MCF 10A (cell line): Measurements from ENCODE around the gene MAGEA4. TPM values are rescaled to one million over a fixed set of nuclear protein-coding genes. Genes with fewer than 3 reads are reported as not detected.

Source experiments
- BruUV-seq: library from RNA; stranded (reverse); fragments of 400-500 nt; replicated peaks from 2 replicates; lab custom pipeline; 2021; lab: Mats Ljungman, UMichigan
- CTCF ChIA-PET: fragments of 300-600 bp; sonication (Branson Sonifier 250); formaldehyde crosslinking; extraction: SDS; loops from one replicate; lab custom pipeline; 2021; ENCODE audit warnings: antibody characterized with exemption, inconsistent platforms; lab: Yijun Ruan, JAX
- POLR2A ChIA-PET: fragments of 300-600, 350-650 bp; sonication (Branson Sonifier 250); formaldehyde crosslinking; extraction: SDS; loops from one replicate; lab custom pipeline; 2020; ENCODE audit warnings: antibody characterized with exemption, inconsistent platforms; lab: Yijun Ruan, JAX
- DNase-seq: peaks from one replicate; pipeline ENCODE4 v3.0.0-alpha.2; 2018; ENCODE audit not compliant: unreplicated experiment
- H3K27ac Mint-ChIP-seq: one replicate; pipeline ENCODE4 v1.8.0; 2022; ENCODE audit warnings: mild to moderate bottlenecking, low read depth, mixed read lengths; ENCODE audit not compliant: unreplicated experiment
- H3K27me3 Mint-ChIP-seq: one replicate; pipeline ENCODE4 v1.8.0; 2022; ENCODE audit warnings: mixed read lengths; ENCODE audit not compliant: insufficient read depth, unreplicated experiment
- H3K36me3 Mint-ChIP-seq: one replicate; pipeline ENCODE4 v1.8.0; 2022; ENCODE audit warnings: mild to moderate bottlenecking, moderate library complexity, mixed read lengths; ENCODE audit not compliant: insufficient read depth, unreplicated experiment
- H3K4me1 Mint-ChIP-seq: one replicate; pipeline ENCODE4 v1.8.0; 2022; ENCODE audit warnings: mixed read lengths; ENCODE audit not compliant: insufficient read depth, unreplicated experiment
- H3K4me3 Mint-ChIP-seq: one replicate; pipeline ENCODE4 v1.8.0; 2022; ENCODE audit warnings: mild to moderate bottlenecking, moderate library complexity, mixed read lengths; ENCODE audit not compliant: unreplicated experiment
- H3K9me3 Mint-ChIP-seq: one replicate; pipeline ENCODE4 v1.8.0; 2022; ENCODE audit warnings: mixed read lengths; ENCODE audit not compliant: unreplicated experiment
- intact Hi-C: fragments of 100-400 bp; cut with micrococcal nuclease; formaldehyde crosslinking; loops from 2 replicates; pipeline ENCODE4 v1.14.1; 2022
- total RNA-seq: library from RNA; stranded (reverse); gene quantifications from 2 replicates; pipeline ENCODE4 v1.2.3, GENCODE V29; 2022
- TF ChIP-seq, protein P1 (sequence below): fragments of 200-600 bp; IDR thresholded peaks from one replicate; pipeline ENCODE4 v1.8.0; 2022; ENCODE audit warnings: antibody characterized with exemption, mild to moderate bottlenecking; ENCODE audit not compliant: unreplicated experiment

MAGEA4 gene
- total RNA-seq, 1 experiment from 2014 or later = not detected

DNA sequence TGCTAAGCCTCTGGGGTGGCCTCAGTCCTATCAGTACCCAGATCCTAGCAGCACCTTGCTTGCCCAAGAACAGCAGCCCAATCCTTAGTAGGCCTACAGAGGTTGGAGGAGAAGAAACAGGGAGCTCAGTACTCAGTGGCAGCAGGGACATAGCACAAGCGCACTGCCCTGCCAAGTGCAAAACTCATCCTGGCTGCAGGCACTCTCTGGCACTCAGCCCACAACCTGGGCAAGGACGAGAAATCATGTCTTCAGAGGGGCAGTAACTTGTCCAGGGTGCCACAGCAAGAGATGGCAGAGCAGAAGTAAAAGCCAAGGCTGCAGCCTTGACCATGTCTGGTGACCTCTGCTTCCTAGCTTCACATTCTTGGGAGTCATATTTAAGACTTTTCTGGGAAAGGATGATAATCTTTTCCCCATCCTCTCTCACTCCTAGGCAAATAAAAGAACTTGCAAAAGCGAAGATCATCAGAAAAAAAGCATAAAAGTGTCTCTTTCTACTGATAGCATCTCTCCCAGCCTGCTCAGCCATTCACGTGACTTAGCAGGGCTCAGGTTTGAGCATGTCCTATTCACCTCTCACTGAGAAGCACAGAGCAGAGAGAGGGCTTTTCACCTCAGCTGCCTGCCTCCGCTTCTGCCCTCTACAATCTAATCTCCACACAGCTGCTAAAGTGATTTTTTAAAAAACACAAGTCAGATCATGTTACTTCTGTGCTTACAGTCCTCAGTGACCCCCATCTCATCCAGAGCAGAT lies 37.2 kb upstream of the MAGEA4 start:
- Mint-ChIP-seq H3K27ac (no peak overlapping the region), H3K9me3 (peaks cover 36% of the 10 kb centered on the region), H3K27me3 (no peaks in the 10 kb centered on the region), H3K4me1 (peaks cover 14% of the 10 kb centered on the region), H3K36me3 (no peaks in the 10 kb centered on the region), H3K4me3 (no peak overlapping the region)
- TF ChIP-seq, protein P1, sequence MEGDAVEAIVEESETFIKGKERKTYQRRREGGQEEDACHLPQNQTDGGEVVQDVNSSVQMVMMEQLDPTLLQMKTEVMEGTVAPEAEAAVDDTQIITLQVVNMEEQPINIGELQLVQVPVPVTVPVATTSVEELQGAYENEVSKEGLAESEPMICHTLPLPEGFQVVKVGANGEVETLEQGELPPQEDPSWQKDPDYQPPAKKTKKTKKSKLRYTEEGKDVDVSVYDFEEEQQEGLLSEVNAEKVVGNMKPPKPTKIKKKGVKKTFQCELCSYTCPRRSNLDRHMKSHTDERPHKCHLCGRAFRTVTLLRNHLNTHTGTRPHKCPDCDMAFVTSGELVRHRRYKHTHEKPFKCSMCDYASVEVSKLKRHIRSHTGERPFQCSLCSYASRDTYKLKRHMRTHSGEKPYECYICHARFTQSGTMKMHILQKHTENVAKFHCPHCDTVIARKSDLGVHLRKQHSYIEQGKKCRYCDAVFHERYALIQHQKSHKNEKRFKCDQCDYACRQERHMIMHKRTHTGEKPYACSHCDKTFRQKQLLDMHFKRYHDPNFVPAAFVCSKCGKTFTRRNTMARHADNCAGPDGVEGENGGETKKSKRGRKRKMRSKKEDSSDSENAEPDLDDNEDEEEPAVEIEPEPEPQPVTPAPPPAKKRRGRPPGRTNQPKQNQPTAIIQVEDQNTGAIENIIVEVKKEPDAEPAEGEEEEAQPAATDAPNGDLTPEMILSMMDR = no peak
- no peak for DNase-seq
- ChIA-PET POLR2A (interaction anchor here (0.7 to 0.8 kb wide), 3 partner anchors 21 to 459 kb away, joined by 3 to 4 read pairs (median 3); no protein-coding TSS in a partner anchor), CTCF (no interaction called here)
- BruUV-seq = no TSS peak
- intact Hi-C loops = no loop called here

DNA sequence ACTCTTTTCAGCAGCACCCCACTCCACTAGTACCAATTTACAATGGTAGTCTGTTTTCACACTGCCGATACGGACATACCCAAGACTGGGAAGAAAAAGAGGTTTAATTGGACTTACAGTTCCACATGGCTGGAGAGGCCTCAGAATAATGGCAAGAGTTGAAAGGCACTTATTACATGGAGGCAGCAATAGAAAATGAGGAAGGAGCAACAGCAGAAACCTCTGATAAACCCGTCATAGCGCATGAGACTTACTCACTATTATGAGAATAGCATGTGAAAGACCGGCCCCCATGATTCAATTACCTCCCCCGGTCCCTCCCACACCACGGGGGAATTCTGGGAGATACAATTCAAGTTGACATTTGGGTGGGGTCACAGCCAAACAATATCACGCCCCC lies 34.1 kb upstream of the MAGEA4 start:
- DNase-seq = no peak
- CTCF ChIA-PET = no interaction called here
- H3K27me3 Mint-ChIP-seq = no peaks in the 10 kb centered on the region
- no TSS peak for BruUV-seq
- no peaks in the 10 kb centered on the region for H3K4me1 Mint-ChIP-seq
- H3K9me3 Mint-ChIP-seq = peaks cover 31% of the 10 kb centered on the region
- H3K4me3 Mint-ChIP-seq = no peak overlapping the region
- TF ChIP-seq, protein P1 = no peak
- POLR2A ChIA-PET = no interaction called here
- H3K27ac Mint-ChIP-seq = no peak overlapping the region
- intact Hi-C loops = no loop called here
- H3K36me3 Mint-ChIP-seq = no peaks in the 10 kb centered on the region

DNA sequence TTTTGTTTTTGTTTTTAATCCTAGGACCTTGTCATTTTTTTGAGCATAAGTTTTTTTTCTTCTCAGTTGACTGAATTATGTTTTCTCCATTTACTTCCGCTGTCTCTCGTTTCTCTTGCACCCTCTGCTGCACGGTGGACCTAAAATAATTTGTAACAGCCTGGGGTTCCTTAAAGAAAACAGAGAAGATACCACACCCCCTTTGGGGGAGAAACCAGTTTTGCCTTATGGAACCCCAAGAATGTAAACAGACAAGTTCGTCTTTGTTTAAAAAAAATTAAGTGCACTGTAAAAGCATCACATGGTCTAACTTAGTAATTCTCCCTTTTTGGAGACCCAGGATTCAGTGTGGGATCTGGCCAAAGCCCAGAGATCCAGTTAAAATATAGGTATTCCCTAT lies 32.8 kb upstream of the MAGEA4 start:
- TF ChIP-seq, protein P1 = no peak
- CTCF ChIA-PET = no interaction called here
- intact Hi-C loops = no loop called here
- peaks cover 26% of the 10 kb centered on the region for H3K9me3 Mint-ChIP-seq
- POLR2A ChIA-PET = no interaction called here
- H3K27me3 Mint-ChIP-seq = no peaks in the 10 kb centered on the region
- H3K4me1 Mint-ChIP-seq = no peaks in the 10 kb centered on the region
- H3K4me3 Mint-ChIP-seq = no peak overlapping the region
- H3K36me3 Mint-ChIP-seq = no peaks in the 10 kb centered on the region
- DNase-seq = no peak
- no peak overlapping the region for H3K27ac Mint-ChIP-seq
- BruUV-seq = no TSS peak

DNA sequence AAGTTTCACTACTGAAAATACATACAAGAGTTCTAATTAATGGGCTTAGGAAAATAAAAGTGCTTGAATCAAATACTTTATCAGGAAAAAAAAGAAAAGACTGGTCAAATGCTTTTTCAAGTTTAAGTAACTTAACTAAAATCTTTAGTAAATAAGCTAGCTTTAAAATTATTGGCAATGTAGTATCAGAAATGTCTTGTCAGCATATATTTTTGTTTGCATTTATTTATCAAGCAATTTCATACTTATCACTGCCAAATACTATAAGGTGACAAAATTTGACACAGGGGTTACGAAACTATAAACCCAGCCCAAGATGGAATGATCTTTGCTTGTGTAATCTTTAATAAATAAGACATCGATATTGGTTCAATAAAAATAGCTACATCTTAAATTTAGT lies 31.8 kb upstream of the MAGEA4 start:
- ChIA-PET CTCF (interaction anchor here (1.1 kb wide), 1 partner anchor 10 kb away, joined by 4 read pairs; no protein-coding TSS in a partner anchor), POLR2A (no interaction called here)
- Mint-ChIP-seq H3K27ac (no peak overlapping the region), H3K36me3 (no peaks in the 10 kb centered on the region), H3K9me3 (peaks cover 22% of the 10 kb centered on the region), H3K4me3 (no peak overlapping the region), H3K4me1 (no peaks in the 10 kb centered on the region), H3K27me3 (no peaks in the 10 kb centered on the region)
- no peak for DNase-seq
- BruUV-seq = no TSS peak
- TF ChIP-seq, protein P1 = no peak
- intact Hi-C loops = no loop called here
